ENCODE data around the gene ANKRD13B.

ANKRD13B gene

GRCh38 chr17:29589524-29590410 is 3.2 kb upstream of the ANKRD13B start, which contains the start of gene GIT1:
Gene GIT1, minus strand, starts transcription at chr17:29589648. Its CDS starts 270 bp downstream, at chr17:29589378.
- TF ChIP-seq, protein P1, sequence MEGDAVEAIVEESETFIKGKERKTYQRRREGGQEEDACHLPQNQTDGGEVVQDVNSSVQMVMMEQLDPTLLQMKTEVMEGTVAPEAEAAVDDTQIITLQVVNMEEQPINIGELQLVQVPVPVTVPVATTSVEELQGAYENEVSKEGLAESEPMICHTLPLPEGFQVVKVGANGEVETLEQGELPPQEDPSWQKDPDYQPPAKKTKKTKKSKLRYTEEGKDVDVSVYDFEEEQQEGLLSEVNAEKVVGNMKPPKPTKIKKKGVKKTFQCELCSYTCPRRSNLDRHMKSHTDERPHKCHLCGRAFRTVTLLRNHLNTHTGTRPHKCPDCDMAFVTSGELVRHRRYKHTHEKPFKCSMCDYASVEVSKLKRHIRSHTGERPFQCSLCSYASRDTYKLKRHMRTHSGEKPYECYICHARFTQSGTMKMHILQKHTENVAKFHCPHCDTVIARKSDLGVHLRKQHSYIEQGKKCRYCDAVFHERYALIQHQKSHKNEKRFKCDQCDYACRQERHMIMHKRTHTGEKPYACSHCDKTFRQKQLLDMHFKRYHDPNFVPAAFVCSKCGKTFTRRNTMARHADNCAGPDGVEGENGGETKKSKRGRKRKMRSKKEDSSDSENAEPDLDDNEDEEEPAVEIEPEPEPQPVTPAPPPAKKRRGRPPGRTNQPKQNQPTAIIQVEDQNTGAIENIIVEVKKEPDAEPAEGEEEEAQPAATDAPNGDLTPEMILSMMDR (IDR thresholded peaks at IDR 0.05; ENCODE audit: insufficient read depth, missing control alignments), result no peak
- peak; percentile 87 for DNase-seq (ENCODE audit: insufficient read length, low spot score)
- FAIRE-seq, result no peak

DNA sequence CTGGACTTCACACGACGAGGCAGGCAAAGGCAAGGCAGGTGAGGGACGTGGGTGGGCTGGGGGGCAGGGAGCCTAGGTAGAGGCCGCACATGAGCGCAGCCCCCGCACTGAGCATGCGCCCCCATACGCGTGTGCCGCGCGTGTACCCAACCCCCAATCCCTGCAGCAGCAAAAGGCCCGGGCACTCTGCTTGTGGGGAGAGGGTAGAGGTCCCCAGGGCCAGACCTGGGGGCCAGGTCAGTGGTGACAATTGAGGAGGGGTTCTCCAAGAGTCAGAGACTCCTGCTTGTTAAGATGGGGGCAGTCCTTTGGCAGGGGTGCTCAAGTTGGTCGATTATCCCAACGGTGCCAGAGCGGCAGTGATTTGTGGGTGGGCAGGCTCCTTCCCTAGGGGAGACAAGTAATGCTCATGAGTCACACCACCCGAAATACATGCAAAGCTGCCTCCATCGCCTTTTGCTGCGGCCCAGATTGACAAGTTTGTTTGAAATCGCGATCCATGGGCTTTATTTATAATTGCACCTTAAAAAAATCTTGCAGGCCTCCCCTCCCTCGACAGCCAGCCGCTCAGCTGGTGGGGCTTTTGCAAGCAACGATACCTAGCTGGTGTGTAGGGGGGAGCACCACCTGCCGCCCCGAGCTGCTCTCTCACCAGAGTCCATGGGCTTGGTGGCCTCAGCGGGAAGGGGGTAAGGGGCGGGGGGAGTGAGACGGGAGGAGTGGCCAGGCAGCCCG is 2.4 kb upstream of the ANKRD13B start:
- FAIRE-seq, result no peak
- TF ChIP-seq, protein P1 (IDR thresholded peaks at IDR 0.05; ENCODE audit: insufficient read depth, missing control alignments), result no peak
- DNase-seq (ENCODE audit: insufficient read length, low spot score), result no peak

GRCh38 chr17:29591146-29591736 is 1.7 kb upstream of the ANKRD13B start:
- no peak for FAIRE-seq
- no peak for DNase-seq (ENCODE audit: insufficient read length, low spot score)
- TF ChIP-seq, protein P1 (IDR thresholded peaks at IDR 0.05; ENCODE audit: insufficient read depth, missing control alignments), result no peak

DNA sequence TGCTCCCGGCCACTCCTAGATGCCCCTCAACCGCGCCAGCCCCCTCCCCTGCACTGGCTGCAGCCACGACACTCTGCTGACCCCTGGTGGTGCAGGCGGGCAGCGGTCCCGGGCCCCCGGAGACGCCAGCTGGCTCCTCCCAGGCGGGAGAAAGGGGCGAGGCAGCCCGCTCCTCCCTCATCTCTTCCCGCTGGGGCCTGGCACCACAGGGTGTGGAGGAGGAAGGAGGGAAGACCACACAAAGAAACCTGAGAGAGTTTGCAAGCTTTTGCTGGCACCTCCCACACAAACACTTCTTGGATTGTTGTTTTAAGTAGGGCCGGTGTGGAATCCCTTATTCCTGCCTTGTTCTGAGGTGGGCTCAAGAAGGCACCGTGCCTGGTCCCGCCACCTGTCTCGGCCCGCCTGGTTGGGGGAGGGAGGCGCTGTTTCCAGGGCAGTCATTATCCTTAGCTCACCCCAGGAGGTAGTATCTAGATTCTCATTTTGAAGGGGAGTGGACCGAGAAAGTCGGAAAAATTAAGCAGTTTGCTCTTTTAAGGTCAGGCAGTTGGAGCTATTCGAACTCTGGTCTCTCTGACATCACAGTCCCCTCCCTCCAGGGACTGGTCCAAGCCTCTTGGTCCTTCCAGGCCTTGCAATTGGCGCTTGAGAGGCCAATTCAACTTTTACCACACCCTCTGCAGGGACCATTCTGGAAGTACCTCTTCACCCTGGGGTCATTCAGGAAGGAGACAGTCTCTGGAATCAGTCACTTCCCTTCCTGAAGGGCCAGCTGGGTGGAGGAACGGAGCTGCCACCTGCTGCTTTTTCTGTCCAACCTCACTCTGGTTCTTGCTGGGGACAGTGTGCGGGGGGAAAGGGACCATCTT is 959 bp upstream of the ANKRD13B start:
- FAIRE-seq (no peak), DNase-seq (ENCODE audit: insufficient read length, low spot score) (peak; percentile 68)
- TF ChIP-seq, protein P1 (IDR thresholded peaks at IDR 0.05; ENCODE audit: insufficient read depth, missing control alignments), result peak; percentile 97

DNA sequence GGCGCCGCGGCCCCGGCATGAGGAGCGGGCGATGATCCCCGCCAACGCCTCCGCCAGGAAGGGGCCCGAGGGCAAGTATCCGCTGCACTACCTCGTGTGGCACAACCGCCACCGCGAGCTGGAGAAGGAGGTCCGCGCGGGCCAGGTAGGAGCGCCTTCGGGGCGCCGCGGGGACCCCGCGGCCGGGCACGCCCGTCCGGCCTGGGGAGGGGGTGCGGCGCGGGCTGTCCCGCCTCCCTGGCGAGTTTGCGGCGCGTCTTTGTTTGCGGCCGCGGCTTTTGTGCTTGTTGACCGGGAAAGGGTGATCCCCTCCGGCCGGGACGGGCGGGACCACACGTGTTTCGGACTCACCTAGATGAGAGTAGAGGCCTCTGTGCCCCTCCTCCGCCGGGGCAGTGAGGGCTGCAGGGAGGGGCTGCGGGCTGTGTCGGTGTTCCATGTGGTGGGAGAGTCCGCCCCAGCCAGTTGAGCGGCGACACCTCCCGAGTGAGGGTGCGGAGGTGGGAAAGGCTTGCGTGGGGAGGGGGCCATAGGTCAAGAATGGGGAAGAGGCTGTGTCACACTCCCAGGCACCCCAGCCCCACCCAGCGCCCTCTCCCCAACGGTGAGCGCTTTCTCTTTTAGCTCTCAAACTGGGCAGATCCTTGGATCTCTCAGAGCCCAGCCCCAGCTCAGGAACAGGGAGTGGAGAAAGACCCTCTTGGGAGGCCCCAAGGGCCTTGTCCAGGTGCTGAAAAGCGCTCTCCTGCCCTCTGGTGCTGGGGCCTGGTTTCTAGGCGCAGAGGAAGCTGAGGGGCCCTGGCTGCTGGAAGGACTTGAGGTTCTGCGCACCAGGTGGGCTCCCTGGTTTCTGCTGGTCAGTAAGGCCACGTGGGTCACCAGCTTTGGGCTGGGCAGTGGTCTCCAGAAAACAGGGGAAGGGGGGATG is 923 bp downstream of the ANKRD13B start:
- DNase-seq (ENCODE audit: insufficient read length, low spot score) (no peak), FAIRE-seq (no peak)
- TF ChIP-seq, protein P1 (IDR thresholded peaks at IDR 0.05; ENCODE audit: insufficient read depth, missing control alignments), result peak; percentile 38
